Cardiac fibroblast (primary cell): Measurements from ENCODE around the gene BTBD8.

Experiments used
- DNase-seq, 2 donors: peaks; one replicate each; pipeline versions ENCODE4 v3.0.0 to v3.0.0-alpha.2; 2010; ENCODE audit warnings: low read depth in 2 of 2
- H3K4me3 ChIP-seq, 2 donors: replicated peaks in 1 of 2; 1 replicate in 1 of 2; 2 replicates in 1 of 2; pipeline ENCODE4 v1.5.1; 2011; ENCODE audit warnings: low read depth in 2 of 2, low read length in 2 of 2, mild to moderate bottlenecking in 2 of 2, moderate library complexity in 1 of 2
- CTCF ChIP-seq: IDR thresholded peaks from one replicate; pipeline ENCODE4 v1.5.1; 2011; ENCODE audit warnings: low read depth, mild to moderate bottlenecking, low read length, inconsistent platforms

Gene BTBD8

GRCh38 chr1:92219028-92219427, 138.9 kb downstream of the BTBD8 start:
- no peak overlapping the region for H3K4me3 ChIP-seq
- no peak for DNase-seq
- no peak for TF ChIP-seq CTCF

- TF ChIP-seq CTCF: no peak
- no peak for DNase-seq
- H3K4me3 ChIP-seq: no peak overlapping the region
Observed at GRCh38 chr1:92228401-92228800, 148.3 kb downstream of the BTBD8 start.

GRCh38 chr1:92230736-92231135, 150.6 kb downstream of the BTBD8 start:
- no peak for DNase-seq
- no peak for TF ChIP-seq CTCF
- no peak overlapping the region for H3K4me3 ChIP-seq
